Erythroblast (primary cell): ENCODE measurements around the gene KRTAP5-10.

ENCODE experiments used
- GATA1 ChIP-seq: IDR thresholded peaks from 2 replicates; pipeline ENCODE4 v1.6.1; 2011; ENCODE audit warnings: low read depth, mild to moderate bottlenecking, control low read depth, low read length, moderate library complexity
- POLR2A ChIP-seq: IDR thresholded peaks from 2 replicates; pipeline ENCODE4 v1.6.1; 2011; ENCODE audit warnings: mild to moderate bottlenecking, low read length

DNA sequence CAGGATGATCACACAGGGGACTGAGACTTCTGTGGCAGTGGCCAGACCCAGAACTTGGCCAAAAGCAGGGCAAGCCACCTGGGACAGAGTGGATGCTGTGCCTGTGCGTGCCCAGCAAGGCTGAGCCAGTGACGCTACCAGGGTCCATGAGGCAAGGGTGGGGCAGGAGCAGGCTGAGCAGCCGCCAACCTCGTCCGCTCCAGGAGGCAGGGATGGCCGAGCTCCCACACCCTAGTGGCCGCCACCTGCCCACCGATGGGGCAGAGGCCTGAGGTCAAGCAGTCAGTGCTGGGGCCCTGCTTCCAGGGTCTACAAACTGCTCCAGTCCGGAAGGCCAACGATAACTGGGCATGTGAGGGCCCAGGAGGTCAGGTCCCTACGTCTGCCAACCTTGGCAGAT lies 9.9 kb upstream of the KRTAP5-10 start:
- TF ChIP-seq POLR2A (no peak), GATA1 (no peak)
